GM12878 (cell line): ENCODE measurements around the gene BRSK2. TPM values are rescaled to one million over a fixed set of nuclear protein-coding genes. Genes with fewer than 3 reads are reported as not detected.

Experiments used
- ATAC-seq: fragments of 200-7000 bp; cut with Tn5 transposase; 3 replicates; pipeline ENCODE4 v1.9.1; 2020; ENCODE audit warnings: mild to moderate bottlenecking, moderate library complexity
- BruUV-seq: library from RNA; stranded (reverse); fragments of 400-500 nt; replicated peaks from 2 replicates; lab custom pipeline; 2021; lab: Mats Ljungman, UMichigan
- CTCF ChIA-PET: fragments of 300-600 bp; sonication (Branson Sonifier 250); formaldehyde crosslinking; extraction: SDS; loops from one replicate; lab custom pipeline; 2021; ENCODE audit warnings: inconsistent platforms; lab: Yijun Ruan, JAX
- POLR2A ChIA-PET: fragments of 350-600 bp; formaldehyde crosslinking; extraction: SDS; loops from one replicate; lab custom pipeline; 2021; ENCODE audit warnings: inconsistent platforms; lab: Charles Lee
- RAD21 ChIA-PET: fragments of 300-600 bp; sonication (Branson Sonifier 250); formaldehyde crosslinking; loops from one replicate; lab custom pipeline; 2023; ENCODE audit warnings: antibody characterized with exemption; ENCODE audit not compliant: unreplicated experiment; lab: Charles Lee
- SMC1A ChIA-PET: fragments of 300-600 bp; sonication (Branson Sonifier 250); formaldehyde crosslinking; loops from one replicate; lab custom pipeline; 2023; ENCODE audit not compliant: unreplicated experiment, uncharacterized antibody; lab: Charles Lee
- DNase-seq: peaks from one replicate; pipeline ENCODE4 v3.0.0-alpha.2; 2011; ENCODE audit warnings: low read depth, low spot score
- FAIRE-seq: peaks from 3 replicates; lab custom pipeline; 2011; peaks lifted over from hg19 to GRCh38; lab: Jason Lieb, UNC
- H2AFZ ChIP-seq: 2 replicates; pipeline ENCODE4 v1.6.0; 2011; ENCODE audit warnings: low read depth, low read length, control low read depth; ENCODE audit not compliant: control insufficient read depth
- H3K27ac ChIP-seq: 2 replicates; pipeline ENCODE4 v1.5.1; 2011; ENCODE audit warnings: control low read depth; ENCODE audit not compliant: control insufficient read depth, insufficient read depth
- H3K27me3 ChIP-seq, 2 experiments: replicated peaks in 1 of 2; 2 replicates each; pipeline versions ENCODE4 v1.6.0 to v1.6.1; 2011; ENCODE audit warnings: low read length in 1 of 2; ENCODE audit not compliant: control insufficient read depth in 2 of 2, insufficient read depth in 2 of 2
- H3K36me3 ChIP-seq, 2 experiments: 2 replicates each; pipeline ENCODE4 v1.5.1; 2011; ENCODE audit warnings: low read length in 1 of 2; ENCODE audit not compliant: control insufficient read depth in 2 of 2, insufficient read depth in 2 of 2
- H3K4me1 ChIP-seq: 2 replicates; pipeline ENCODE4 v1.6.1; 2011; ENCODE audit warnings: mild to moderate bottlenecking, low read length, moderate library complexity, mixed read lengths; ENCODE audit not compliant: control insufficient read depth, insufficient read depth
- H3K4me2 ChIP-seq: 2 replicates; pipeline ENCODE4 v1.6.0; 2011; ENCODE audit warnings: control low read depth; ENCODE audit not compliant: control insufficient read depth, insufficient read depth
- H3K4me3 ChIP-seq: fragments of 200-600 bp; sonication (generic); 2 replicates; pipeline ENCODE4 v1.5.1; 2016
- H3K79me2 ChIP-seq: 2 replicates; pipeline ENCODE4 v1.6.0; 2011; ENCODE audit warnings: low read length; ENCODE audit not compliant: control insufficient read depth, insufficient read depth
- H3K9ac ChIP-seq: 2 replicates; pipeline ENCODE4 v1.8.0; 2011; ENCODE audit warnings: low read length, control low read depth, mixed read lengths; ENCODE audit not compliant: control insufficient read depth, insufficient read depth
- H3K9me3 ChIP-seq: replicated peaks from 3 replicates; pipeline ENCODE4 v1.5.1; 2011; ENCODE audit warnings: mild to moderate bottlenecking, low read length; ENCODE audit not compliant: control insufficient read depth, insufficient read depth
- H4K20me1 ChIP-seq: 2 replicates; pipeline ENCODE4 v1.6.0; 2011; ENCODE audit not compliant: control insufficient read depth, insufficient read depth
- BCLAF1 ChIP-seq: fragments of 450-650 bp; IDR thresholded peaks from 2 replicates; pipeline ENCODE4 v1.6.1; 2017; ENCODE audit warnings: antibody characterized with exemption, mild to moderate bottlenecking, moderate library complexity
- BMI1 ChIP-seq: fragments of 450-650 bp; IDR thresholded peaks from 2 replicates; pipeline ENCODE4 v1.6.1; 2016; ENCODE audit warnings: mild to moderate bottlenecking, moderate library complexity, borderline replicate concordance
- CREM ChIP-seq: IDR thresholded peaks from 2 replicates; pipeline ENCODE4 v1.6.1; 2014; ENCODE audit warnings: antibody characterized with exemption, low read depth
- DPF2 ChIP-seq: fragments of 450-650 bp; IDR thresholded peaks from 2 replicates; pipeline ENCODE4 v1.6.1; 2017; ENCODE audit warnings: mild to moderate bottlenecking
- EP300 ChIP-seq, 2 experiments: fragments of 150-350 bp in 1 of 2; IDR thresholded peaks; 2 replicates each; pipeline ENCODE4 v1.6.1; 2011 to 2012; ENCODE audit warnings: low read depth in 2 of 2, low read length in 2 of 2, borderline replicate concordance in 1 of 2, improper control_type of control experiment in 1 of 2, inconsistent platforms in 1 of 2; ENCODE audit not compliant: control insufficient read depth in 1 of 2
- FOXM1 ChIP-seq: IDR thresholded peaks from 2 replicates; pipeline ENCODE4 v1.6.1; 2012; ENCODE audit warnings: low read depth, mild to moderate bottlenecking, inconsistent platforms, low read length, moderate library complexity
- MEF2A ChIP-seq: IDR thresholded peaks from 2 replicates; pipeline ENCODE4 v1.6.1; 2011; ENCODE audit warnings: low read depth, mild to moderate bottlenecking, low read length, moderate library complexity; ENCODE audit not compliant: insufficient read depth
- MTA2 ChIP-seq: fragments of 450-650 bp; IDR thresholded peaks from 2 replicates; pipeline ENCODE4 v1.6.1; 2016; ENCODE audit warnings: low read depth, mild to moderate bottlenecking, moderate library complexity
- MTA3 ChIP-seq: IDR thresholded peaks from 2 replicates; pipeline ENCODE4 v1.6.1; 2012; ENCODE audit warnings: low read length, inconsistent platforms, borderline replicate concordance
- NBN ChIP-seq: fragments of 450-650 bp; IDR thresholded peaks from 2 replicates; pipeline ENCODE4 v1.6.1; 2016
- PML ChIP-seq: IDR thresholded peaks from 2 replicates; pipeline ENCODE4 v1.6.1; 2012; ENCODE audit warnings: low read length, inconsistent platforms
- POLR2AphosphoS5 ChIP-seq: IDR thresholded peaks from 2 replicates; pipeline ENCODE4 v1.6.1; 2011; ENCODE audit warnings: mild to moderate bottlenecking, low read length, inconsistent platforms
- RCOR1 ChIP-seq: conservative IDR thresholded peaks from 2 replicates; pipeline ENCODE4 v1.6.1; 2012; ENCODE audit warnings: low read depth, low read length, improper control_type of control experiment
- SREBF2 ChIP-seq: IDR thresholded peaks from 2 replicates; pipeline ENCODE4 v1.6.1; 2012; ENCODE audit warnings: mild to moderate bottlenecking, low read length
- YBX1 ChIP-seq: fragments of 450-650 bp; IDR thresholded peaks from 2 replicates; pipeline ENCODE4 v1.6.1; 2016; ENCODE audit warnings: antibody characterized with exemption
- ZNF207 ChIP-seq: fragments of 450-650 bp; IDR thresholded peaks from 2 replicates; pipeline ENCODE4 v1.6.1; 2014; ENCODE audit warnings: antibody characterized with exemption, mild to moderate bottlenecking, borderline replicate concordance
- WGBS: methylation state at CpG from one replicate; pipeline ENCODE4 v1.1.6; 2016; ENCODE audit warnings: low lambda C conversion rate; ENCODE audit not compliant: insufficient replicate concordance, insufficient coverage; ENCODE audit errors: missing lambda C conversion rate; 5-methylcytosine and 5-hydroxymethylcytosine counted together
- in situ Hi-C: fragments of 300-500 bp; cut with MboI; formaldehyde crosslinking; loops from 9 replicates; pipeline ENCODE4 v1.14.3; 2018; ENCODE audit warnings: mixed read lengths
- intact Hi-C: fragments of 100-400 bp; cut with micrococcal nuclease; formaldehyde crosslinking; loops from one replicate; pipeline ENCODE4 v1.14.2; 2022; ENCODE audit not compliant: unreplicated experiment
- polyA plus RNA-seq, 11 experiments: library from polyadenylated mRNA; depleted of rRNA in 4 of 11; unstranded in 6 of 11; stranded (reverse) in 5 of 11; fragments of >200 nt; fragmentation: Nextera tagmentation in 4 of 11; fragmentation: Illumina TruSeq in 1 of 11; extraction: Ambion mirVana in 4 of 11; extraction: Trizol in 1 of 11; gene quantifications; 1 replicate in 1 of 11; 2 replicates in 10 of 11; pipeline versions ENCODE4 v1.2.1 to v1.2.3, GENCODE V29; 2011 to 2016; ENCODE audit warnings: inconsistent platforms in 2 of 11, missing spikeins in 2 of 11, low read depth in 1 of 11
- total RNA-seq, 4 experiments: library from RNA; depleted of rRNA in 3 of 4; stranded (reverse); fragments of >200 nt in 3 of 4; fragmentation: Illumina TruSeq in 1 of 4; extraction: Trizol in 1 of 4; gene quantifications; 2 replicates each; pipeline versions ENCODE4 v1.2.1 to v1.2.3, GENCODE V29; 2013 to 2021
- TF ChIP-seq, protein P1 (sequence below): IDR thresholded peaks from 2 replicates; pipeline ENCODE4 v1.6.1; 2012; ENCODE audit warnings: low read depth, low read length, improper control_type of control experiment
- TF ChIP-seq, protein P2 (sequence below): IDR thresholded peaks from 2 replicates; pipeline ENCODE4 v1.6.1; 2011; ENCODE audit warnings: low read depth, low read length, improper control_type of control experiment, borderline replicate concordance
- TF ChIP-seq, protein P3 (sequence below): IDR thresholded peaks from 2 replicates; pipeline ENCODE4 v1.6.1; 2012; ENCODE audit warnings: low read length, inconsistent platforms

Gene BRSK2
- total and polyA plus RNA-seq, 10 of the 15 experiments (the other 5 are each of a cell fraction or from before 2014, with no cell fraction given), result 0.13 TPM; not detected in 9

DNA sequence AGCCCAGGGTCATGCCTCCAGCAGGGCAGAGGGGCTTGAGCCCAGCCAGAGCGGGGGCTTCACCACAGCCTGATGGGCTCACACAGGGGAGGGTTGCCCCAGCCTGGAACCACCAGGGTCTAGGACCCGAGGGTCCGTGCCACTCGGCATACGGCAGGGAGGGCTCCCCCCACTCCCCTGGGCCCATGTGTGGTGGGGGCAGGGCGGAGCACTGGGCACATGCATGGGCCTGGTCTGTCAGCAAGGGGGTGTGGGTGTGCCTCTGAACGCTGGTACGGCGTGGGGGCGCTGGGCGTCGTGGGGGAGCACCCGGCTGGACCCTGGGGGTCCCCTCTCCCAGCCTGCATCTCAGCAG lies 67.6 kb downstream of the BRSK2 start:
- ChIA-PET POLR2A (no interaction called here), RAD21 (no interaction called here), SMC1A (no interaction called here), CTCF (interaction anchor here (1.0 kb wide), 1 partner anchor 118 kb away, joined by 3 read pairs; no protein-coding TSS in a partner anchor)
- BruUV-seq, result no TSS peak
- Histone ChIP-seq H3K9ac (no peak overlapping the region), H3K4me3 (no peak overlapping the region), H3K27me3 (no peaks in the 10 kb centered on the region), H3K79me2 (no peaks in the 10 kb centered on the region), H2AFZ (no peak overlapping the region), H3K9me3 (no peaks in the 10 kb centered on the region), H3K4me1 (no peaks in the 10 kb centered on the region), H3K36me3 (no peaks in the 10 kb centered on the region), H4K20me1 (no peaks in the 10 kb centered on the region), H3K4me2 (no peak overlapping the region), H3K27ac (no peak overlapping the region)
- ATAC-seq, result no peak
- no peak for DNase-seq
- in situ Hi-C loops, result no loop called here
- no peak for FAIRE-seq
- intact Hi-C loops, result no loop called here
- 52% methylated on average over 6 of the region's 13 CpGs for WGBS
- TF ChIP-seq MTA3 (no peak), BMI1 (no peak), DPF2 (no peak), YBX1 (no peak), FOXM1 (no peak), RCOR1 (no peak), ZNF207 (no peak), POLR2AphosphoS5 (no peak), SREBF2 (no peak), MEF2A (no peak), NBN (no peak), PML (no peak), BCLAF1 (no peak), CREM (no peak), MTA2 (no peak), EP300 (IDR thresholded peaks at IDR 0.05; ENCODE audit: borderline replicate concordance in 1 of 2, control insufficient read depth in 1 of 2, low read depth in 2 of 2, low read length in 2 of 2) (no peak)
- TF ChIP-seq, protein P1, sequence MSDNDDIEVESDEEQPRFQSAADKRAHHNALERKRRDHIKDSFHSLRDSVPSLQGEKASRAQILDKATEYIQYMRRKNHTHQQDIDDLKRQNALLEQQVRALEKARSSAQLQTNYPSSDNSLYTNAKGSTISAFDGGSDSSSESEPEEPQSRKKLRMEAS, result no peak
- TF ChIP-seq, protein P2, sequence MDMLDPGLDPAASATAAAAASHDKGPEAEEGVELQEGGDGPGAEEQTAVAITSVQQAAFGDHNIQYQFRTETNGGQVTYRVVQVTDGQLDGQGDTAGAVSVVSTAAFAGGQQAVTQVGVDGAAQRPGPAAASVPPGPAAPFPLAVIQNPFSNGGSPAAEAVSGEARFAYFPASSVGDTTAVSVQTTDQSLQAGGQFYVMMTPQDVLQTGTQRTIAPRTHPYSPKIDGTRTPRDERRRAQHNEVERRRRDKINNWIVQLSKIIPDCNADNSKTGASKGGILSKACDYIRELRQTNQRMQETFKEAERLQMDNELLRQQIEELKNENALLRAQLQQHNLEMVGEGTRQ, result no peak
- TF ChIP-seq, protein P3, sequence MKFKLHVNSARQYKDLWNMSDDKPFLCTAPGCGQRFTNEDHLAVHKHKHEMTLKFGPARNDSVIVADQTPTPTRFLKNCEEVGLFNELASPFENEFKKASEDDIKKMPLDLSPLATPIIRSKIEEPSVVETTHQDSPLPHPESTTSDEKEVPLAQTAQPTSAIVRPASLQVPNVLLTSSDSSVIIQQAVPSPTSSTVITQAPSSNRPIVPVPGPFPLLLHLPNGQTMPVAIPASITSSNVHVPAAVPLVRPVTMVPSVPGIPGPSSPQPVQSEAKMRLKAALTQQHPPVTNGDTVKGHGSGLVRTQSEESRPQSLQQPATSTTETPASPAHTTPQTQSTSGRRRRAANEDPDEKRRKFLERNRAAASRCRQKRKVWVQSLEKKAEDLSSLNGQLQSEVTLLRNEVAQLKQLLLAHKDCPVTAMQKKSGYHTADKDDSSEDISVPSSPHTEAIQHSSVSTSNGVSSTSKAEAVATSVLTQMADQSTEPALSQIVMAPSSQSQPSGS, result no peak
